BJ (cell line): ENCODE data around the gene ABCD3. TPM values are rescaled to one million over a fixed set of nuclear protein-coding genes. Genes with fewer than 3 reads are reported as not detected.

Experiments
- CTCF ChIA-PET: fragments of 350-600 bp; formaldehyde crosslinking; extraction: SDS; loops from one replicate; lab custom pipeline; 2021; ENCODE audit warnings: antibody characterized with exemption, inconsistent platforms; lab: Yijun Ruan, JAX
- POLR2A ChIA-PET: fragments of 300-600 bp; sonication (Branson Sonifier 250); formaldehyde crosslinking; extraction: SDS; loops from one replicate; lab custom pipeline; 2021; ENCODE audit warnings: antibody characterized with exemption; lab: Charles Lee
- DNase-seq: peaks from one replicate; pipeline ENCODE4 v3.0.0-alpha.2; 2011; ENCODE audit warnings: low read depth
- H3K27me3 ChIP-seq: 2 replicates; pipeline ENCODE4 v1.6.0; 2011; ENCODE audit warnings: low read length; ENCODE audit not compliant: control insufficient read depth, insufficient read depth
- H3K36me3 ChIP-seq: 2 replicates; pipeline ENCODE4 v1.5.1; 2011; ENCODE audit warnings: low read length; ENCODE audit not compliant: control insufficient read depth, insufficient read depth
- H3K4me3 ChIP-seq: 2 replicates; pipeline ENCODE4 v1.5.1; 2011; ENCODE audit warnings: low read depth, mild to moderate bottlenecking, control low read depth, low read length
- polyA plus RNA-seq: library from polyadenylated mRNA; depleted of rRNA; stranded (reverse); fragments of >200 nt; gene quantifications from 2 replicates; pipeline ENCODE4 v1.2.3, GENCODE V29; 2011
- TF ChIP-seq, protein P1 (sequence below): IDR thresholded peaks from 2 replicates; pipeline ENCODE4 v1.5.1; 2011; ENCODE audit warnings: low read depth, mild to moderate bottlenecking, control low read depth, inconsistent platforms, low read length, moderate library complexity; ENCODE audit not compliant: insufficient read depth

The ABCD3 gene
- polyA plus RNA-seq, 1 experiment, result 7.3 TPM

DNA sequence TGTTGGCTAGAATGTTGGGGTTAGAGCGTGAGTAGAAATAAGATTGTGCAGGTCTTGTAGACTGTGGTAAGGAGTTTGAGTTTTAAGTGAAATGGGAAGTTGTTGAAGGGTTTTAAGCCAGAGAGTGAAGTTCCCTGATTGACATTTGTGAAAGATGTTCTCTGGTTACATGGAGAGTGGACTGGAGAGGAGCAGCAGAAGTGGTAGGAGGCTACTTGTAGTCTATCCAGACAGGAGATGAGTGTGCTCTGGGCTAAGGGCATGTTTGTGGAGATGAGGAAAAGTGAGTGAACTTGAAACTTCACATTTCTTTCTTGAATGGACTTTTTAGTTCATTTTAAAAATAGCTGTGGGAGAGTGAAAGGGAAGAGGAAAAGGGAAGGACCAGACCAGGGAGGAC is 86.4 kb downstream of the ABCD3 start:
- H3K27me3 ChIP-seq, result no peaks in the 10 kb centered on the region
- no peak overlapping the region for H3K4me3 ChIP-seq
- H3K36me3 ChIP-seq, result peaks cover 1% of the 10 kb centered on the region; the same call in 1 of the 2 replicates
- DNase-seq, result no peak
- TF ChIP-seq, protein P1, sequence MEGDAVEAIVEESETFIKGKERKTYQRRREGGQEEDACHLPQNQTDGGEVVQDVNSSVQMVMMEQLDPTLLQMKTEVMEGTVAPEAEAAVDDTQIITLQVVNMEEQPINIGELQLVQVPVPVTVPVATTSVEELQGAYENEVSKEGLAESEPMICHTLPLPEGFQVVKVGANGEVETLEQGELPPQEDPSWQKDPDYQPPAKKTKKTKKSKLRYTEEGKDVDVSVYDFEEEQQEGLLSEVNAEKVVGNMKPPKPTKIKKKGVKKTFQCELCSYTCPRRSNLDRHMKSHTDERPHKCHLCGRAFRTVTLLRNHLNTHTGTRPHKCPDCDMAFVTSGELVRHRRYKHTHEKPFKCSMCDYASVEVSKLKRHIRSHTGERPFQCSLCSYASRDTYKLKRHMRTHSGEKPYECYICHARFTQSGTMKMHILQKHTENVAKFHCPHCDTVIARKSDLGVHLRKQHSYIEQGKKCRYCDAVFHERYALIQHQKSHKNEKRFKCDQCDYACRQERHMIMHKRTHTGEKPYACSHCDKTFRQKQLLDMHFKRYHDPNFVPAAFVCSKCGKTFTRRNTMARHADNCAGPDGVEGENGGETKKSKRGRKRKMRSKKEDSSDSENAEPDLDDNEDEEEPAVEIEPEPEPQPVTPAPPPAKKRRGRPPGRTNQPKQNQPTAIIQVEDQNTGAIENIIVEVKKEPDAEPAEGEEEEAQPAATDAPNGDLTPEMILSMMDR, result no peak
- CTCF ChIA-PET, result interaction anchor here (1.4 kb wide), 1 partner anchor 300 kb away, joined by 4 read pairs; no protein-coding TSS in a partner anchor
- POLR2A ChIA-PET, result no interaction called here

DNA sequence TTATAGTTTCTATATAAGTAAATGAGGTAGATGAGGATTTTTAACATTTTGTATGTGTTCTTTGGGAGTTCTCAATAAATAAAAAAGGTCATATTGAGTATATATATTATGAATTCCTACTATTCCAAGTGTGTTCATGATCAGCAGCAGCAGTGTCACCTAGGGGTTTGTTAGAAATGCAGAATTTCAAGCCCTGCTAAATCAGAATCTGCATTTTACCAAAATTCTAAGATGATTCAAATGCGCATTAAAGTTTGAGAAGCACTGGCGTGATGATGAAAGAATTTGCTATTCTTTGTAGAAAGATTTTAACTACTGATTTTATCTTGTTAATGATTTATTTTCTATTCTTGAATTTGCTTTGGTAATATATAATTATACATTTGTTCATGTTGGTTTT is 94.6 kb downstream of the ABCD3 start:
- H3K27me3 ChIP-seq, result no peaks in the 10 kb centered on the region
- DNase-seq, result no peak
- ChIA-PET POLR2A (no interaction called here), CTCF (interaction anchor here (0.6 to 7.7 kb wide), 6 partner anchors 9 to 292 kb away, joined by 3 to 121 read pairs (median 5); no protein-coding TSS in a partner anchor)
- H3K36me3 ChIP-seq, result no peaks in the 10 kb centered on the region
- H3K4me3 ChIP-seq, result no peak overlapping the region
- TF ChIP-seq, protein P1, result no peak

DNA sequence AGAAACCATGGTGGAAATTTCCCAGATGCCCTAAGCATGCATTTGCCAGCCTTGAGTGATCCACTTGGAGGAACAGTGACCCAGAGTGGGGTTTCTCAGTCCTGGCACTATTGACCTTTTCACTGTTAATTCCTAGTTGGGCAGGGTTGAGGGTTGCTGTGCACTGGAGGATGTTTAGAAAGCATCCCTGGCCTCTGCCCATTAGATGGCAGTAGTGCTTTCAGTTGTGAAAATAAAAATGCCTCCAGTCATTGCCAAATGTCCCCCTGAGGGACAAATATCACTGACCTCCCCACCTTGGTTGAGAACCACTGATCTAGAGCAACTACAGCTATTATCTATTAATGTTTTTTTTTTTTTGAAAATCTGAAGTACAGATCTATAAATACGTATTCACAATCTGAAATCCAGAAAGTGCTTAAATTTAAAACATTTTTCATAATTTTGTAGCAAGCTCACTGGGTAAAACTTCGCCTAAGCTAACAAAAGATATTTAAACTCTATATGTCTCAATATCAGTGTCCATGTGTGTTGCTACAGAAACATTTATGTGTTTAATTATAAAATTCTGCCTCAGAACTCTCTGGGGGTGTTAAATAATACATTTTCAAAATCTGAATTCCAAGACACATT is 96.0 kb downstream of the ABCD3 start:
- no peaks in the 10 kb centered on the region for H3K36me3 ChIP-seq
- CTCF ChIA-PET, result interaction anchor here (0.6 to 7.7 kb wide), 8 partner anchors 10 to 529 kb away, joined by 3 to 121 read pairs (median 4); no protein-coding TSS in a partner anchor
- no peaks in the 10 kb centered on the region for H3K27me3 ChIP-seq
- no peak overlapping the region for H3K4me3 ChIP-seq
- DNase-seq, result no peak
- TF ChIP-seq, protein P1, result peak; percentile 78
- POLR2A ChIA-PET, result no interaction called here

DNA sequence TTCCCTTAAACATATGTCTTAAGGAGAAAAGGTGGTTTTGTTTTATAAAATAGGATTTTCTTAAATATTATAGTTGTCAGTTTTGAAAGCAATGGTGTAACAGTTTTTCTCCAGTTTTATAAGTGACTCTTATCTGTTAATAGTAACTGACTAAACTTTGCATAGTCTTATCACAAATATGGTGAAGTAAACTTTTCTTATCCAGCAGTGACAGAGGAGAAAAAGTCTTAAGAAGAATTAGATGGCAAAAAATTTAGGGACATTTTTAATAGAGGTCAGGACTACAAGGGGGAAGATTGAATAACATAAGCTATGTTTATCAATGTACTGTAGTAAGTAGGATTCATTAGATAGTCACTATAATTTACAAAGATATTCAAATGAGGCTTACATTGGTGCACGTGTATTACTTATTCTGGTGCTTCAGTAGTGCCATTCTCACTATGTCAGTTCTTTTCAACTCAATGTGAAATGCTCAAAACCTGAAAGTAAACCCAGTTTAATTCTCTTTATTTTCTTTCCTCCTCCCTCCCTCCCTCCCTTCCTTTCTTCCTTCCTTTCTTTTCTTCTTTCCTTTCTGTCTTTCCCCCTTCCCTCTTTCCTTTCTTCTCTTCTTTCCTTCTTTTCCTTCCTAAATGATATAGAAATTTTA is 97.2 kb downstream of the ABCD3 start:
- ChIA-PET CTCF (interaction anchor here (0.7 to 7.7 kb wide), 6 partner anchors 18 to 528 kb away, joined by 3 to 121 read pairs (median 4); no protein-coding TSS in a partner anchor), POLR2A (no interaction called here)
- no peaks in the 10 kb centered on the region for H3K27me3 ChIP-seq
- TF ChIP-seq, protein P1, result no peak
- H3K4me3 ChIP-seq, result no peak overlapping the region
- H3K36me3 ChIP-seq, result no peaks in the 10 kb centered on the region
- no peak for DNase-seq

DNA sequence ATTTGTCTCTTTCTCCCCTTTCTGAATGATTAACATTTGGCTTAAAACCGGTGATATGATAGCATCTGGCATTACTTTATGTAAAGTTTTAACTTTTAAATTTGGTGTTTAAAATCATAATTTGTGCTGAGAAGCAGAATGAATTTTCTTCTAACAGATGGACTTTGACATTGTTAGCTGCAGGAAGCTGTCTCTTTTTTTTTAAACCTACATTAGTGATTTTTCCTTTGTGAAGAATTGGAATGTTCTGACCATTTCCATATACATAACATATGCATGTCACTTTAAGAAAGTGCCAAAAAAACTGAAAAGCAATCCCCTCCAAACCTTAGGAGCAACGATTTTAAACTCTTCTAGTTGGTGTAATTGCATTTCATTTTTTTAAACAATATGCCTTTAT is 101.2 kb downstream of the ABCD3 start:
- ChIA-PET POLR2A (no interaction called here), CTCF (interaction anchor here (0.8 to 13.3 kb wide), 3 partner anchors 285 to 524 kb away, joined by 4 to 208 read pairs (median 121); no protein-coding TSS in a partner anchor)
- H3K4me3 ChIP-seq, result no peak overlapping the region
- TF ChIP-seq, protein P1, result no peak
- no peaks in the 10 kb centered on the region for H3K27me3 ChIP-seq
- DNase-seq, result no peak
- H3K36me3 ChIP-seq, result no peaks in the 10 kb centered on the region
